ENCODE data around the gene HOXB4. TPM values are rescaled to one million over a fixed set of nuclear protein-coding genes. Genes with fewer than 3 reads are reported as not detected.

HOXB4 gene
- total RNA-seq, 1 experiment from 2014 or later = 11.3 TPM

- POLR2A ChIA-PET = no interaction called here
- RAD21 ChIA-PET (ENCODE audit: low non-redundant PET in 1 of 2, low total read pairs in 2 of 2, uncharacterized antibody in 2 of 2, unreplicated experiment in 2 of 2) = no interaction called here
- no TSS peak for BruUV-seq (replicated peaks)
- H3K9me3 ChIP-seq (ENCODE audit: control insufficient read depth in 1 of 2, insufficient read depth in 1 of 2, low read depth in 1 of 2, low read length in 2 of 2) = no peaks in the 10 kb centered on the region
- H4K20me1 ChIP-seq (ENCODE audit: insufficient read depth) = no peaks in the 10 kb centered on the region
- H3K4me1 ChIP-seq (ENCODE audit: control insufficient read depth in 1 of 2, insufficient read depth in 2 of 2, low read length in 2 of 2) = no peaks in the 10 kb centered on the region
- H3K9ac ChIP-seq (ENCODE audit: low read length) = no peak overlapping the region
- no peak for TF ChIP-seq EZH2phosphoT487 (IDR thresholded peaks at IDR 0.05; ENCODE audit: borderline replicate concordance)
- TF ChIP-seq POLR2A (IDR thresholded peaks at IDR 0.05; ENCODE audit: borderline replicate concordance, extremely low read depth, insufficient read depth, insufficient read length) = no peak
- TF ChIP-seq SP1 (IDR thresholded peaks at IDR 0.05; ENCODE audit: low read depth) = no peak
- no peak for TF ChIP-seq FOSL1 (IDR thresholded peaks at IDR 0.05; ENCODE audit: low read depth)
- TF ChIP-seq POLR2AphosphoS5 (IDR thresholded peaks at IDR 0.05; ENCODE audit: low read depth, low read length) = no peak
- TF ChIP-seq EZH2 (IDR thresholded peaks at IDR 0.05) = no peak
- TF ChIP-seq RAD21 (IDR thresholded peaks at IDR 0.05; ENCODE audit: low read depth) = no peak
- TF ChIP-seq EGR1 (IDR thresholded peaks at IDR 0.05; ENCODE audit: low read depth) = no peak
- no peak for TF ChIP-seq JUND (IDR thresholded peaks at IDR 0.05)
- no peak for TF ChIP-seq YY1 (IDR thresholded peaks at IDR 0.05; ENCODE audit: extremely low read depth, insufficient replicate concordance, low read depth, low read length)
- no peak for TF ChIP-seq ZFX (IDR thresholded peaks at IDR 0.05)
- TF ChIP-seq SIN3A (IDR thresholded peaks at IDR 0.05; ENCODE audit: low read depth) = no peak
- TF ChIP-seq CBX3 (IDR thresholded peaks at IDR 0.05; ENCODE audit: low read depth) = no peak
- no peak for TF ChIP-seq CTCF (IDR thresholded peaks at IDR 0.05 in 2 of 3, conservative IDR thresholded peaks at IDR 0.05 in 1 of 3; ENCODE audit: borderline replicate concordance in 1 of 3, insufficient read depth in 1 of 3, low read depth in 2 of 3, low read length in 2 of 3)
- TF ChIP-seq, protein P1, sequence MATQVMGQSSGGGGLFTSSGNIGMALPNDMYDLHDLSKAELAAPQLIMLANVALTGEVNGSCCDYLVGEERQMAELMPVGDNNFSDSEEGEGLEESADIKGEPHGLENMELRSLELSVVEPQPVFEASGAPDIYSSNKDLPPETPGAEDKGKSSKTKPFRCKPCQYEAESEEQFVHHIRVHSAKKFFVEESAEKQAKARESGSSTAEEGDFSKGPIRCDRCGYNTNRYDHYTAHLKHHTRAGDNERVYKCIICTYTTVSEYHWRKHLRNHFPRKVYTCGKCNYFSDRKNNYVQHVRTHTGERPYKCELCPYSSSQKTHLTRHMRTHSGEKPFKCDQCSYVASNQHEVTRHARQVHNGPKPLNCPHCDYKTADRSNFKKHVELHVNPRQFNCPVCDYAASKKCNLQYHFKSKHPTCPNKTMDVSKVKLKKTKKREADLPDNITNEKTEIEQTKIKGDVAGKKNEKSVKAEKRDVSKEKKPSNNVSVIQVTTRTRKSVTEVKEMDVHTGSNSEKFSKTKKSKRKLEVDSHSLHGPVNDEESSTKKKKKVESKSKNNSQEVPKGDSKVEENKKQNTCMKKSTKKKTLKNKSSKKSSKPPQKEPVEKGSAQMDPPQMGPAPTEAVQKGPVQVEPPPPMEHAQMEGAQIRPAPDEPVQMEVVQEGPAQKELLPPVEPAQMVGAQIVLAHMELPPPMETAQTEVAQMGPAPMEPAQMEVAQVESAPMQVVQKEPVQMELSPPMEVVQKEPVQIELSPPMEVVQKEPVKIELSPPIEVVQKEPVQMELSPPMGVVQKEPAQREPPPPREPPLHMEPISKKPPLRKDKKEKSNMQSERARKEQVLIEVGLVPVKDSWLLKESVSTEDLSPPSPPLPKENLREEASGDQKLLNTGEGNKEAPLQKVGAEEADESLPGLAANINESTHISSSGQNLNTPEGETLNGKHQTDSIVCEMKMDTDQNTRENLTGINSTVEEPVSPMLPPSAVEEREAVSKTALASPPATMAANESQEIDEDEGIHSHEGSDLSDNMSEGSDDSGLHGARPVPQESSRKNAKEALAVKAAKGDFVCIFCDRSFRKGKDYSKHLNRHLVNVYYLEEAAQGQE (IDR thresholded peaks at IDR 0.05; ENCODE audit: low read depth) = no peak
- no peak for TF ChIP-seq ATF3 (IDR thresholded peaks at IDR 0.05)
- TF ChIP-seq TCF7L2 (IDR thresholded peaks at IDR 0.05; ENCODE audit: borderline replicate concordance, extremely low read depth, insufficient read depth, insufficient read length) = no peak
- no peak for TF ChIP-seq ELF1 (IDR thresholded peaks at IDR 0.05; ENCODE audit: borderline replicate concordance, low read depth)
- peaks cover 20% of the 10 kb centered on the region; the same call in 1 of the 2 replicates for H3K79me2 ChIP-seq (ENCODE audit: insufficient read depth, low read length)
- H2AFZ ChIP-seq (ENCODE audit: low read depth, low read length, poor library complexity, severe bottlenecking) = no peak overlapping the region
- H3K27ac ChIP-seq (ENCODE audit: low read depth, low read length) = no peak overlapping the region
- no peak overlapping the region for H3K4me2 ChIP-seq (ENCODE audit: low read length)
- no peak overlapping the region for H3K4me3 ChIP-seq (replicated peaks in 1 of 2; ENCODE audit: low read depth in 1 of 2, low read length in 2 of 2)
- H3K36me3 ChIP-seq (ENCODE audit: control insufficient read depth in 1 of 2, insufficient read depth in 2 of 2, low read length in 2 of 2) = no peaks in the 10 kb centered on the region
- no peak for DNase-seq (ENCODE audit: low read depth, low spot score)
- no peaks in the 10 kb centered on the region for H3K27me3 ChIP-seq (ENCODE audit: insufficient read depth, low read length)
- ATAC-seq = no peak
- no peaks in the 10 kb centered on the region for H3K9me2 ChIP-seq (ENCODE audit: insufficient read depth)
- intact Hi-C loops (cut with micrococcal nuclease) = no loop called here
- CTCF ChIA-PET = no interaction called here
Measured at GRCh38 chr17:48562934-48563333, 15.2 kb downstream of the HOXB4 start.
